Panc1 (cell line): ENCODE measurements around the gene COL5A2. TPM values are rescaled to one million over a fixed set of nuclear protein-coding genes. Genes with fewer than 3 reads are reported as not detected.

Experiments used
- ATAC-seq: fragments of 200-7000 bp; cut with Tn5 transposase; 2 replicates; pipeline ENCODE4 v1.9.1; 2020; ENCODE audit warnings: mild to moderate bottlenecking, moderate library complexity
- BruUV-seq: library from RNA; stranded (reverse); fragments of 400-500 nt; replicated peaks from 2 replicates; lab custom pipeline; 2021; lab: Mats Ljungman, UMichigan
- CTCF ChIA-PET: fragments of 300-600 bp; sonication (Branson Sonifier 250); formaldehyde crosslinking; loops from one replicate; lab custom pipeline; 2022; ENCODE audit warnings: antibody characterized with exemption; lab: Charles Lee
- POLR2A ChIA-PET: fragments of 300-600 bp; sonication (Branson Sonifier 250); formaldehyde crosslinking; loops from one replicate; lab custom pipeline; 2022; ENCODE audit warnings: antibody characterized with exemption; lab: Charles Lee
- DNase-seq: peaks from one replicate; pipeline ENCODE4 v3.0.0-alpha.2; 2010; ENCODE audit warnings: low read depth, low spot score
- H3K27ac ChIP-seq: 2 replicates; pipeline ENCODE4 v1.5.1; 2011; ENCODE audit warnings: mild to moderate bottlenecking, low read length, inconsistent platforms
- H3K27me3 ChIP-seq: fragments of 200-500 bp; sonication (Bioruptor generic); 2 replicates; pipeline ENCODE4 v1.6.0; 2014; ENCODE audit warnings: low read length, inconsistent platforms; ENCODE audit not compliant: control insufficient read depth, insufficient read depth
- H3K36me3 ChIP-seq: fragments of 200-500 bp; sonication (Bioruptor generic); 2 replicates; pipeline ENCODE4 v1.5.1; 2014; ENCODE audit warnings: inconsistent platforms, mild to moderate bottlenecking, low read length, moderate library complexity; ENCODE audit not compliant: control insufficient read depth, insufficient read depth
- H3K4me1 ChIP-seq: 2 replicates; pipeline ENCODE4 v1.5.1; 2011; ENCODE audit warnings: inconsistent platforms, mild to moderate bottlenecking, low read length, moderate library complexity; ENCODE audit not compliant: control insufficient read depth, insufficient read depth
- H3K4me3 ChIP-seq, 2 experiments: 2 replicates each; pipeline ENCODE4 v1.5.1; 2011 to 2012; ENCODE audit warnings: low read depth in 2 of 2, low read length in 2 of 2, mild to moderate bottlenecking in 2 of 2, inconsistent platforms in 1 of 2, moderate library complexity in 1 of 2
- H3K9me3 ChIP-seq: fragments of 200-500 bp; sonication (Bioruptor generic); 2 replicates; pipeline ENCODE4 v1.5.1; 2014; ENCODE audit warnings: low read depth, mild to moderate bottlenecking, inconsistent platforms, low read length, moderate library complexity; ENCODE audit not compliant: control insufficient read depth, insufficient read depth
- POLR2AphosphoS5 ChIP-seq: IDR thresholded peaks from 2 replicates; pipeline ENCODE4 v1.6.1; 2012; ENCODE audit warnings: mild to moderate bottlenecking, low read depth, low read length, moderate library complexity
- SIN3A ChIP-seq: IDR thresholded peaks from 2 replicates; pipeline ENCODE4 v1.6.1; 2012; ENCODE audit warnings: low read depth, mild to moderate bottlenecking, low read length, moderate library complexity, borderline replicate concordance; ENCODE audit not compliant: insufficient read depth
- TCF7L2 ChIP-seq: IDR thresholded peaks from 2 replicates; pipeline ENCODE4 v1.6.1; 2011; ENCODE audit warnings: mild to moderate bottlenecking, low read depth, low read length, inconsistent platforms
- in situ Hi-C: cut with HindIII; loops from 2 replicates; pipeline ENCODE4 v1.10.0; 2016; ENCODE audit warnings: low sequenced_read_pairs, low pct_unique_long_range_greater_than_20kb
- intact Hi-C: fragments of 100-400 bp; cut with micrococcal nuclease; formaldehyde crosslinking; loops from one replicate; pipeline ENCODE4 v1.10.0; 2022; ENCODE audit not compliant: unreplicated experiment
- total RNA-seq: library from RNA; stranded (reverse); gene quantifications from one replicate; pipeline ENCODE4 v1.2.1, GENCODE V29; 2021; ENCODE audit not compliant: unreplicated experiment
- TF ChIP-seq, protein P1 (sequence below), 2 experiments: IDR thresholded peaks; 2 replicates each; pipeline ENCODE4 v1.6.1; 2011 to 2012; ENCODE audit warnings: low read depth in 2 of 2, control low read depth in 1 of 2, low read length in 1 of 2, mild to moderate bottlenecking in 1 of 2, moderate library complexity in 1 of 2; ENCODE audit not compliant: insufficient read depth in 1 of 2
- TF ChIP-seq, protein P2 (sequence below): fragments of 450-650 bp; IDR thresholded peaks from 2 replicates; pipeline ENCODE4 v1.5.1; 2017; ENCODE audit warnings: mild to moderate bottlenecking

COL5A2 gene
- total RNA-seq, 1 experiment from 2014 or later = 144 TPM

DNA sequence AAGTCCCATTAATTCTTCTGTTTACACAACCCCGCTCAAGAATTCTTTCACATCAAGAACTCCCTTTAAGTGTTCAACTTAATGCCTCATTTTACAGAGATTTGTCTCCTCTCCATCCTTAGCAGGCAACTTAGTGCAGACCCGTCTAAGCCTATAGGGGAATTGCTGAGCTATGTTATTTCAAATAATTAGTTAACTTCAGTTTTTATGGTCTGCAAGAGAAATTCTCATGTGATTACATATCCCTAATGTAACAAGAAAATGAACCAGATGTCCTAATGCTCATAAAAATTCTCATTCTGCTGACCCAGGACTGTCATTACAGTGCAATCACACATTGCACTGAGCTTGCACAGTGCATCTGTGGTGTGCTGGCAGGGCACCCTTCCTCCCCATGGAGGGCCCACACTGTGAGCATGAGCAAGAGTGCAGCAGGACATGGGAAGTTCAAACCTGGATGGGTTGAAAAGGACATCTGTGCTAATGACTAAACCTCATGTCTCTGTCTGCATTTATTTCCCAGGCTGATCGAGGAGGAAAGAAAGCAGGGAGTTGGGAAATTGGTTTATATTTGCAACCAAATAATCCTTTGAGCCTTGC, 97.1 kb downstream of the COL5A2 start:
- H3K9me3 ChIP-seq = no peaks in the 10 kb centered on the region
- peaks cover 8% of the 10 kb centered on the region for H3K4me1 ChIP-seq
- POLR2A ChIA-PET = interaction anchor here (0.5 kb wide), 1 partner anchor 358 kb away, joined by 3 read pairs; no protein-coding TSS in a partner anchor
- in situ Hi-C loops = no loop called here
- H3K27ac ChIP-seq = no peak overlapping the region
- ATAC-seq = no peak
- no peak overlapping the region for H3K4me3 ChIP-seq
- H3K27me3 ChIP-seq = no peaks in the 10 kb centered on the region
- CTCF ChIA-PET = no interaction called here
- TF ChIP-seq, protein P1, sequence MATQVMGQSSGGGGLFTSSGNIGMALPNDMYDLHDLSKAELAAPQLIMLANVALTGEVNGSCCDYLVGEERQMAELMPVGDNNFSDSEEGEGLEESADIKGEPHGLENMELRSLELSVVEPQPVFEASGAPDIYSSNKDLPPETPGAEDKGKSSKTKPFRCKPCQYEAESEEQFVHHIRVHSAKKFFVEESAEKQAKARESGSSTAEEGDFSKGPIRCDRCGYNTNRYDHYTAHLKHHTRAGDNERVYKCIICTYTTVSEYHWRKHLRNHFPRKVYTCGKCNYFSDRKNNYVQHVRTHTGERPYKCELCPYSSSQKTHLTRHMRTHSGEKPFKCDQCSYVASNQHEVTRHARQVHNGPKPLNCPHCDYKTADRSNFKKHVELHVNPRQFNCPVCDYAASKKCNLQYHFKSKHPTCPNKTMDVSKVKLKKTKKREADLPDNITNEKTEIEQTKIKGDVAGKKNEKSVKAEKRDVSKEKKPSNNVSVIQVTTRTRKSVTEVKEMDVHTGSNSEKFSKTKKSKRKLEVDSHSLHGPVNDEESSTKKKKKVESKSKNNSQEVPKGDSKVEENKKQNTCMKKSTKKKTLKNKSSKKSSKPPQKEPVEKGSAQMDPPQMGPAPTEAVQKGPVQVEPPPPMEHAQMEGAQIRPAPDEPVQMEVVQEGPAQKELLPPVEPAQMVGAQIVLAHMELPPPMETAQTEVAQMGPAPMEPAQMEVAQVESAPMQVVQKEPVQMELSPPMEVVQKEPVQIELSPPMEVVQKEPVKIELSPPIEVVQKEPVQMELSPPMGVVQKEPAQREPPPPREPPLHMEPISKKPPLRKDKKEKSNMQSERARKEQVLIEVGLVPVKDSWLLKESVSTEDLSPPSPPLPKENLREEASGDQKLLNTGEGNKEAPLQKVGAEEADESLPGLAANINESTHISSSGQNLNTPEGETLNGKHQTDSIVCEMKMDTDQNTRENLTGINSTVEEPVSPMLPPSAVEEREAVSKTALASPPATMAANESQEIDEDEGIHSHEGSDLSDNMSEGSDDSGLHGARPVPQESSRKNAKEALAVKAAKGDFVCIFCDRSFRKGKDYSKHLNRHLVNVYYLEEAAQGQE (IDR thresholded peaks at IDR 0.05; ENCODE audit: insufficient read depth in 1 of 2, low read depth in 2 of 2, low read length in 1 of 2) = no peak
- TF ChIP-seq, protein P2, sequence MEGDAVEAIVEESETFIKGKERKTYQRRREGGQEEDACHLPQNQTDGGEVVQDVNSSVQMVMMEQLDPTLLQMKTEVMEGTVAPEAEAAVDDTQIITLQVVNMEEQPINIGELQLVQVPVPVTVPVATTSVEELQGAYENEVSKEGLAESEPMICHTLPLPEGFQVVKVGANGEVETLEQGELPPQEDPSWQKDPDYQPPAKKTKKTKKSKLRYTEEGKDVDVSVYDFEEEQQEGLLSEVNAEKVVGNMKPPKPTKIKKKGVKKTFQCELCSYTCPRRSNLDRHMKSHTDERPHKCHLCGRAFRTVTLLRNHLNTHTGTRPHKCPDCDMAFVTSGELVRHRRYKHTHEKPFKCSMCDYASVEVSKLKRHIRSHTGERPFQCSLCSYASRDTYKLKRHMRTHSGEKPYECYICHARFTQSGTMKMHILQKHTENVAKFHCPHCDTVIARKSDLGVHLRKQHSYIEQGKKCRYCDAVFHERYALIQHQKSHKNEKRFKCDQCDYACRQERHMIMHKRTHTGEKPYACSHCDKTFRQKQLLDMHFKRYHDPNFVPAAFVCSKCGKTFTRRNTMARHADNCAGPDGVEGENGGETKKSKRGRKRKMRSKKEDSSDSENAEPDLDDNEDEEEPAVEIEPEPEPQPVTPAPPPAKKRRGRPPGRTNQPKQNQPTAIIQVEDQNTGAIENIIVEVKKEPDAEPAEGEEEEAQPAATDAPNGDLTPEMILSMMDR = no peak
- TF ChIP-seq POLR2AphosphoS5 (no peak), SIN3A (no peak), TCF7L2 (no peak)
- DNase-seq = no peak
- no TSS peak for BruUV-seq
- peaks cover 36% of the 10 kb centered on the region for H3K36me3 ChIP-seq
- intact Hi-C loops = no loop called here

DNA sequence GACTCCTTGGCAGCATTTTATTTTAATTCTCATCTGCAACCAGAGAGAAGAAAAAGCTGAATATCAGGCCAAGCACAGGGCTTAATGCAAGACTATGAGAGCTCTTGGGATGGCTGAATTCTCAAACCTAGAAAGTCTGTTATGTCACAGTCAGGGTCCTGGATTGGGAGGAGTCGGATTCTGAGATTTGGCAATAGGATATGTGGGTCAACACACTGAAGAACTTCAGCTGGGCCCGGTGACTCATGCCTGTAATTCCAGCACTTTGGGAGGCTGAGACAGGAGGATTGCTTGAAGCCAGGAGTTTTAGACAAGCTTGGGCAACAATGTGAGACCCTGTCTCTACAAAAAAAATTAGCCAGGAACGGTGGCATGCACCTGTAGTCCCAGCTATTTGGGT, 103.0 kb downstream of the COL5A2 start:
- intact Hi-C loops (no loop called here), in situ Hi-C loops (no loop called here)
- no peak overlapping the region for H3K4me3 ChIP-seq
- H3K4me1 ChIP-seq = no peaks in the 10 kb centered on the region
- TF ChIP-seq TCF7L2 = no peak
- no peak for TF ChIP-seq POLR2AphosphoS5
- TF ChIP-seq, protein P1 (IDR thresholded peaks at IDR 0.05; ENCODE audit: insufficient read depth in 1 of 2, low read depth in 2 of 2, low read length in 1 of 2) = no peak
- TF ChIP-seq SIN3A = no peak
- TF ChIP-seq, protein P2 = no peak
- no peak overlapping the region for H3K27ac ChIP-seq
- CTCF ChIA-PET = interaction anchor here (0.8 kb wide), 1 partner anchor 552 kb away, joined by 5 read pairs; no protein-coding TSS in a partner anchor
- POLR2A ChIA-PET = no interaction called here
- no peak for ATAC-seq
- BruUV-seq = no TSS peak
- no peaks in the 10 kb centered on the region for H3K27me3 ChIP-seq
- H3K9me3 ChIP-seq = no peaks in the 10 kb centered on the region
- peaks cover 36% of the 10 kb centered on the region; the same call in 1 of the 2 replicates for H3K36me3 ChIP-seq
- DNase-seq = no peak
